HG02678 (cell line): Measurements from ENCODE around the gene CAMK2B.

Experiments used
- ATAC-seq: cut with Tn5 transposase; IDR thresholded peaks from one replicate; pipeline ENCODE4 v1.9.1; 2021; ENCODE audit warnings: mild to moderate bottlenecking, moderate library complexity; ENCODE audit not compliant: unreplicated experiment

CAMK2B gene

DNA sequence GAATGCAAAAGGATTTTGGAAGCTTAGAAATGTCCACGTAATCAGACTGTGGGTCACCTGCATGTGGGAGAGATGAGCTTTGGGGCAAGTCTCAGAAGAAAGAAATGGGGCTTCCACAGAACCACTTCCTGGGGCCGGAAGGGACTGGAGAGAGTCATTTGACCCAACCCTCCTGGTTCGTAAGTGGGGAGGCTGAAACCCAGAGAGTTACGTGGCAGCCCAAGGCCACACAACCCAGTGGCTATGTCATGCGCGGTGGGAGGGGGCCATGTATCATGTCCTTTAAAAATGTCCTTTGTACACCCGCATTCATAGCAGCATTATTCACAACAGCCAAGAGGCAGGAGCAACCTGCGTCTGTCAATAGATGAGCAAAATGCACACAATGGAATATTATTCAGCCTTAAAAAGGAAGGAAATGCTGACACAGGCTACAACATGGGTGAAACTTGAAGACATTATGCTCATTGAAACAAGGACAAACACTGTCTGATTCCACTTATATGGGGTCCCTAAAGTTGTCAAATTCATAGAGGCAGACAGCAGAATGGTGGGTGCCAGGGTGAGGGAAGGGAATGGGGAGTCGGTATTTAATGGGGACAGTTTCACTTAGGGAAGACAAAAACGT, 15.1 kb downstream of the CAMK2B start:
- ATAC-seq = no peak

DNA sequence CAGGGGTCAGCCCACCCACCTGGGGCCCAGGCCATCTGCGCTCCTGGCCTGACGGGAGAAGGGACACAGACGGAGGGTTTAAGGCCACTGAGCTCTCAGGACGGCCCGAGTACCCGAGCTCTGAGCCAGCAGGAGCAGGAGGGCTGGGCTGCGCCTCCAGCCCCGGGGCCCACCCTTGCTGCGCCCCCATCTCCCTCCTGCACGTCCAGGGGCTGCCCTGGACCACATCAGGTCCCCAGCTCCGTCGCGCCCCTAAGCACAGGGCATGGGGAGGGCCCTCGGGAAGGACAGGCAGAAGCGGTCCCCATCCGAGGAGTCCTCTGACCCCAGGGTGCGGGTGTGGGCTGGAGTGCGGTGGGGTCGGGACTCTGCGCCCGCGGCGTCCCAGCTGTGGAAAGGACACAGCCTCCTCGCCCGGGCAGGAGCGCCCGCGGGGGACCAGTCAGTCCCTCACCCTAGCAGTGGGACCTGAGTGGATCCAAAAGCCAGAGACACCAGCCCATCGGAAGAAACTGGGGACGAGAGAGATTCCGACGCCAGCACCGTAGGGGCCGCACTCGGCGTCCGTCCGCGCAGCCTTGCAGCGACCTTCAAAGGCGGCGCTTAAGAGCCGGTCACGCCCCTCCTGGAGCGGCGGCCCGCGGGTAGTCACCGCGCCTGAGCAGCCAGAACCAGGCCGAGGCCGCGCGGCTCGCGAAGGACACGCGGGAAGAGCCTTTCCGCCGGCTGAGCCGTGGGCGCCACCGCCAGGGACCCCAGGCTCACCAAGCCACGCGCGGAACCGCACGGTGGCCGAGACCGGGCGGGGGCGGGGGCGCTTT, 15.9 kb downstream of the CAMK2B start:
- peak; percentile 57 for ATAC-seq

DNA sequence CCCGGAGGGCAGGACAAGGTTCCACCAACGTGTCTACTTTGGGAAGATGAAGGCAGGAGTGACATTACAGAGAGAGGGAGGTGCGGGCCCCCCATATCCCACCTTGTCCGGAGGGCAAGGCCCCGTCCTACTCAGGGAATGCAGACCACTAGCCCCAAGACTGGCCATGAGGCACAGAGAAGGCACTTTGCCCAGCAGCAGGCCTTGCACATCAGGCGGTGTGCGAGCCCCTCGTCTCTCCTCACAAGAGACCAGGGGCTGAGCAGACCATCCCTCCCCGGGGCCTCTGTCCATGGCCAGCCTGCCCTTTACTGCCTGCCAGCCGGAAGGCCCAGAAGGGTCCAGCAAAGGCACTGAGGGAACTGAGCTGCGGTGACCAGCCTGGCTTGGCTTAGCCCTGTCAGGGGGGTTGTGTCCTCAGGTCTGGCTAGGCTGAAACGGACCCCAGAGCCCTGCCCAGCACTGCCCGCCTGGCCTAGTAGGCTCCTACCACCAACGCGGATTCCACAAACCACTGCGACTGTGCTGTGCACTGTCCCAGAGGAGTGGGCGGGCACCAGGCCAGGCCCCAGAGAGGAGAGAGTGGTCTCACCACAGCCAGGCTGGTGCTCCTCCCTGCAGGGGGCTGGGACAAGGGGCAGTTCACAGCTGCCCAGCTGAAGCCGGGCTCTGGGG, 16.7 kb downstream of the CAMK2B start:
- no peak for ATAC-seq

DNA sequence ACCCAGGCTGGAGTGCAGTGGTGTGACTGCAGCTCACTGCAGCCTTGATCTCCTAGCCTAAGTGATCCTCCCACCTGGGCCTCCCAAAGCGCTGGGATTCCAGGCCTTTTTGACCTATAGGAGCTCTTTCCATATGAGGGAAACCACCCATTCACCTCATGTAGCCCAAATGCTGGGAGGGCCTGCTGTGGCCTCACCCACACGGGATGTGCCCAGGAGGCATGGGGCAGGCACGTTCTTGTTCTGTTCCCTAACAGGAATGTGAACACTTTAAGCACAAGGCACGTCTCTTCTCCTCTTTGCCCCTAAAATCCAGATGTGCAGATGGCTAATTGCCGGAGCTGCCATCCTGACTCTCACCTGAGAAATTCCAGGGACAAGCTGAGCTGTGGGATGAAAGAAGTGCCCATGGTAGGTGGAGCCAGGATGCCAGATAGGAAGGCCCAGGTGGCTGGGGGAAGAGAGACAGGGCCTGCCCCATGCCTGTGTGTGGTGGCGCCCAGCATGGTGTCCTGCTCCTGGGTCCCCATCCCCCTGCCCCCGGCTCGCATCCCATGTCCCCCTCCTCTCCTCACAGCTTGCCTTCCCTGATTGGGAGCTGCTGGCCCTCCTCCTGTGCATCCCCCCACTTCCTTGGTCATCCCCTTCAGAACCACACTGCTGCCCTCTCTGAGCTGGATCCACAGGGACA, 17.3 kb downstream of the CAMK2B start:
- ATAC-seq = no peak

DNA sequence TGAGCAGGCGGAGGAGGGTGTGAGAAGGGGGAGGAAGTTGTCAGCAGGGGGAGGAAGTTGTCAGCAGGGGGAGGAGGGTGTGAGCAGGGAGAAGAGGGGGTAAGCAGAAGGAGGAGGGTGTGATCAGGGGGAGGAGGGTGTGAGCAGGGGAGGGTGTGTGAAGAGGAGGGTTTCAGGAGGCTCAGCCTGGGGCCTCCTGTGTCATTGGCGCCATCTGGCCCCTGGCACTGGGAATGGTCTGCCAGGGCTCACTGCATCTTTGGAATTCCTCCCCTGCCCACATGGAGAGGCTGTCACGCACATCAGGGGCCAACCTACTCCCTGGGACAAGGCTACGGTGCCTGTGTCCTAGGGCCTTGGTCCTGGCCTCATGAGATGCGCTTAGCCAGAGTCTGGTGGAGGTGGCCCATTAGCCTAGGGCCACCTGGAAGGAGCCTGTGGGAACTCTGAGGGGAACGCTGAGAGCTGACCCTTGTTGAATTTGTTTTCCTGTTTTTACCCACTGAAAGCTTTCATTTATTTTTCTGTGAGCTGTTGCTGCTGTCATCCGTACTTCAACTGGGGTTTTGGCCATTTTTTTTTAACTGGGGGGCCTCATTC, 18.0 kb downstream of the CAMK2B start:
- no peak for ATAC-seq

DNA sequence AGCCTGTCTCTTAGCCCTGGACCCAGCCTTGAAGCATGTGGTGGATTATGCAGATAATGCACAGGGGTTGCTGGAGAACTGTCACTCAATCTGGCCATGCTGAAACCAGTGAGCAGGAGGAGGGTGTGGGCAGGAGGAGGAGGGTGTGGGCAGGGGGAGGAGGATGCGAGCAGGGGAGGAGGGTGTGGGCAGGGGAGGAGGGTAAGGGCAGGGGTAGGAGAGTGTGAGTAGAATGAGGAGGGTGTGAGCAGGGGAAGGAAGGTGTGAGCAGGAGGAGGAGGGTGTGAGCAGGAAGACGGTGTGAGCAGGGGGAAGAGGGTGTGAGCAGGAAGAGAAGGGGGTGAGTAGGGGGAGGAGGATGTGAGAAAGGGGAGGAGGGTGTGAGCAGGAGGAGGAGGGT, 18.8 kb downstream of the CAMK2B start:
- no peak for ATAC-seq

DNA sequence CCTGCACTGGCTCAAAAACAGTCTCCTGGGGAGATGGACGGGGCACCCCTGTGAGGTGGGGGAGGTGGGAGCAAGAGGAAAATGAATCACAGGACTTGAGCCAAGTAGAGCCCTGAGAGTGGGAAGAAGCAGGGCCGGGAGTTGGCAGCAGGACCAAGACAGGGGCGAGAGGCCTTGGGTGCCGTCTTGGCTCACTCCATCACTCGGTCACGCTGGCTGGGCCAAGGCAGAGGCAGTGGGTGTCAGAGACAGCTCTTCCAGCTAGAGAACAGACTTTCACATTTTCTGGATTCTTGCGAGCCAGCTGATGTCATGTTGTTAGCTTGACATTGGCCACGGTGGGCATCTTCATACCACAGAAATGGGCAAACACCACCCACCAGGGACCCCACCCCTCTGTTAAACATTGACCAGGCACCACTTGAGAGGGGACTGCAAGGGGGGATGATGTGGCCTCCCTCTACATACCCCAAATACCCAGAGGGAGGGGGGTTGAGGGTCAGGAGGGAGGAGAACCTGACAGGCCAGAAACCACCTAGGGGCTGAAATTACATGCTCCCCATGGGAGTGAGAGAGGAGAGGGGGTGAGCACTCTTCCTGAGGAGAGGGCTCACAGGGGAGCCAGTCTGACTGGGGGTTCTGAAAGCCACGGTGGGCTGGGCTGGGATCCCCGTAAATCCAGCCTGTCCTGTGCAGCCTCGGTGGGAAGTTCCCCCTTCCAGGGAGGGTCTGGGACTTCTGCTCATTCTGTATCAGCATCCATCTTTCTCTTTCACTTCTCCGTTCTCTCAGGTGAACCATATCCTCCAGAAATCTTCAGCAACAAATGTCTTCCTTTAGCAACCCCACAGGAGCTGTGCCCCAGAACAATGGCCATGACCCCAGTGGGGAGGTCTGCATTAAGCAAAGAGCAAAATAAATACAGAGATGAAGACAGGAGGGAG, 19.6 kb downstream of the CAMK2B start:
- ATAC-seq = no peak

DNA sequence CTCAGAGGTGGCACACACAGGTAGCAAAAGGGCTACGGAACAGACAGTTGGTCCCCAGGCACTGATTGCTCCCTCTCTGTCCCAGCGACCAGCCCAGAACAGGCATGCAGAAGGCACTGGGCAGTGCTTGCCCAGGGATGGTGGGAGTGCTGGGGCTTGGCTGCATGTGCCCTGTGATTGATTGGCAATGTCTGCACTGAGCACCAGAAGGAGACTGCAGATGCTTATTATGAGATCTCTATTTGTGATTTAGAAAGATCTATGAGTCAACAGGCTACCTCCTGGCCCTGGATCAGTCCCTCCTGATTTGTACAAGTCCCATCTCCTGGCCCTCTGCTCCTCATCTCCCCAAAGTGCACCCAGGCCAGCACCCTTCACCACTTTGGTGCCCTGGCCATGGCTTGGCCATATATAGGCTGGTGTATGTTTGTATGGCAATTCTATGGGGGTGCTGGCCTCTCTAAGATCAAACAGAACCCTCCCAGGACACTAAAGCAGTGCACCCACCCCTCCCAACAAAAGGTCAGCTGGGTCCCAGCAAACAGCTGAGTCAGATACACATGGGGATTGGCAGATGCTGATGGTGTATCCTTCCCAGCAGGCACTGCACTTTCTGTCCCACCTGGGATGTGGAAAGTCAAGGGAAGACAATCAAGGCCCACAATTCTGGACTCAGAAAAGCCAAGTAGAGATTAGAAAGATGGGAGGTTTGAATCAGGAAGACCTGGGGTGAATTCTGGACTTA, 30.9 kb downstream of the CAMK2B start:
- no peak for ATAC-seq

DNA sequence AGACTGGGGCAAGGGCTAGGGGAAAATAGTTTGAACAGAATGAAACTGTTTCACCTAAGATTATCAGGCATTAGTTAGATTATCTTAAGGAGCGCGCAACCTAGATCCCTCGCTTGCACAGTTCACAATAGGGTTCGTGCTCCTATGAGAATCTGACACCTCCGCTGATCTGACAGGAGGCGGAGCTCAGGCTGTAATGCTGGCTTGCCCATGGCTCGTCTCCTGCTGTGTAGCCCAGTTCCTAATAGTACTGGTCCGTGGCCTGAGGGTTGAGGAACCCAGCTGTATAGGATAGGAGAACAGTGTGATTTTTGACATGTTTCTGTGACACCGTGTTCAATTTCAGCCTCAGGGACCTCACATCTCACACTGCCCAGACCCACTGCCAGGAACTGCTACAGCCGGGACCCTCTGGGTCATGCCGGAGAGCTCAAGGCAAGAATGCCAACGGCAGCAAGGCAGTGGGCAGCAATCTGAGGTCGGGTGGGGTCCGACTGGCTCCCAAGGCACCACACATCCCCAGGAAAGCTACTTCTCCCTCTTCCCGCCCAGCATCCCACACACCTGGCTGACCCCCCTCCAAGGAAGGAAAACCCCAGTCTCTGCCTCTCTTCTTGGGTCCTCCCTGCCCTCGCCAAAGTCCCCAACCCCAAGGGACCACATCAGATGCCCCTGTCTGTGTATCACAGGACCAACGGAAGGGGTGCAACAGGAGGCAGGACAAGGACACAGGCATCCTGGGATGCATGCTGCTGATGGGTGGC, 31.7 kb downstream of the CAMK2B start:
- no peak for ATAC-seq

DNA sequence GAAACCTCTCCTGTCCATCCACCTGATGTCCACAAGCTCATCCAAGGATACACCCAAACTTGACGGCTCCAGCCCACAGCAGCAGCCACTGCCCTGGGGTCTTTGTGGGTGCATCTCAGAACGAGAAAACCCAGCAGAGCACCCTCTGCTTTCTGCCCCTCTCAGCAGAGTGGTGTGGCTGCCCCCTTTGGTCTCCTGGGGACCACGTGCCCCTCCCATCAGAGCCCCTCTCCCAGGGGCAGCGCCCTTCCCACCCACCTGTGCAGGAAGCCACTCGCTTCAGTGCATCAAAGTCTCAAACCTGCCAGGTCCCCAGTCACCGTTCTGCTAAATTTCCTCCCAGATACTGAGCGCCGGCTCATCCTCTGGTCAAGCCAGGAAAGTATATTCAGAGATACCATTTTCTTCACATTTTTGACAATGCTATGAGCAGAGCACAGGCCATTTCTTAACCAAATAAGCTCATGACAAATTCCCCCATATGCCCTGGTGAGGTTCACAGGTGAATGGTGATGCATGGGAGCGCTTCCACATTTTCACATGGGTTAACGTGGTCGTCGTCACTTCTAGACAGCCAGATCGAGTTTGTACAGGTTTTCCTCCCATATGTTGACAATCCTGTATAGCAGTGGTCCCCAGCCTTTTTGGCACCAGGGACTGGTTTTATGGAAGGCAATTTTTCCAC, 32.4 kb downstream of the CAMK2B start:
- no peak for ATAC-seq

DNA sequence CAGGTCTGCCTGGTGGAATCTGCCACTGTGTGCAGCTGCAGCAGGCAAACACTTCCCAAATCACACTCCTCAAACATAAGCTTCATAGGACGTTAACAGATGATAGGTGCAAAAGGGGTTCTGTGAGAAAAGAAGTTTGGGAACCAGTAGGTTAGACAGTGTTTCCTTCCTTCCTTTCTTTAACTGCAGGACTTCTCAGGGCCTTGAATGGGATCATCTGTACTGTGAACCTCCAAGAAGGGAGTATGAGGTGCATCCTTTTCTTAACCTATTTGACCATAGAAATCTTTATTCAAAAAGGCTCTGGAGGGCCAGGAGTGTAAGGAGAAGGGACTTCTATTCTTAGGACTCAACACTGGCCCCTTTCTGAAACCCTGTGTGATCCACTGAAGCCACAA, 33.0 kb downstream of the CAMK2B start:
- no peak for ATAC-seq

DNA sequence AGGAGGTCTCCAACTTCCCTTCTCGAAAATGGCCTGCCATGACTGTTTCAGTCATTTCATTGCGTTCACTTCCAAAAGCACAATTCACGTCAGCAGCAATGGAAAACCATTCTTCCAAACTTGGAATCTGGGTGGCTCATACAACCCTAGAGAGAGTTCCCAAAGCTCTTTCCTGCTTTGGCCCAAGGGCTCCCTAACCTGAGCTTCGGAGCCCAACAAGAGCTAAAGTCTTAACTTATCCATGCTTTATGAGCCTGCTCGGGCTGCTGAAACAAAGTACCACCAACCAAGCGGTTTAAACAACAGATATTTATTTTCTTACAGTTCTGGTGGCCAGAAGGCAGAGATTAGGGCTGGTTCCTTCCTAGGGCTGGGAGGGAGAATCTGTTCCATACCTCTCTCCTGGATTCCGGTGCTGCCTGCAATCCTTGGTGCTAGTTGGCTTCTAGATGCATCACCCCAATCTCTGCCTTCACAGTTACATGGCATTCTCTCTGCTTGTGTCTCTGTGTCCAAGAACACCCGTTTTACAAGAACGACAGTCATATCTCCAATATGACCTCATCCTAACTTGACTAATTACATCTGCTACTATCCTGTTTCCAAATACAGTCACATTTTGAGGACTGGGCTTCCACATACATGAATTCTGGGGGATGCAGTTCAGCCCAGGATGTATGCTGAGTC, 33.5 kb downstream of the CAMK2B start:
- no peak for ATAC-seq

DNA sequence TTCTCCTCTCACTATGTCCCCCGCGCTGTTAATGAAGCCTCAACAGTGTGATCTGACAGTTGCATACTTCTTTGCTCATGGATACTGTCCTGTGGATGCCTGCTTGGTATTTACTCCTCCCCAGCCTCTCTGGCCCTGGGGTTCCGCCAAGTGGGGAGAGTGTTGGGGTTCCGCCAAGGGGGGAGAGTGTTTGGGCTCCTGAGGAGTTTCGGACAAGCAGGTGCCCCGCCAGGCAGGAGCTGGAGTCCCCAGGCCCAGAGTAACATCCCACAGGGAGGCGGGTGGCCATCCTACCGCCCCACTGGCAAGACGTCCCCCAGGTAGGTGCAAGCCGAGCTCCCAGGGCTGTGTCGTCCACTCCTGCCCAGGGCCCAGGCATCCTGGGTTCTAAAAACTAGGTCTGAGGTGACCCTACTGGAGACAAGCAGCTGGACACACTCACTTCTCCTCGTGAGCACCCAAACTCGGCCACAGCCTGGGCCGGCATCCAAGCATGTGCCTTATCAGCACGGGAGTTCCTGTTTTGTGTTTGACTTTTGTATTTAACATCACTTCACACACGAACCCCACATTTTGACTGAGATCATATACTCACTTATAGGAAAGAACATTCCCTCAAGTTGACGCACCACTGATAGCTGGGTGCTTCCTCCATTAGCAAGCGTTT, 34.2 kb downstream of the CAMK2B start:
- no peak for ATAC-seq

DNA sequence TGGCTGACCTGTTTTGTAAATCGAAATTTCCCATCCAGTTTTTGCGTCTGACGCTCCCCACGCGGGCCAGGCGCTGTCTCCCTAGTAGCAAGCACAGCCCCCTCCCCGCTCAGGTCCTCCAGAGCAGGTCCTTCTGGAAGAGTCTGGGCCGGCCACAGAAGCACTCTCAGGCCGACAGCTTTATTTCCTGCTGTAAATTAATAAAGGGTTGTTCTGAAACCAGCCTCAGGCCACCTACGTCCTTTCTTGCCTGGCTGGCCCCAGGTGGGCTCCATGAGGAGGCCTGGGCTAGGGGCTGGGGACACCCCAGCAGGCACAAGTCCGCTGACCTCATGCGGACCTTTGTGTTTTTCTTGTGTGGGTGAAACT, 35.2 kb downstream of the CAMK2B start:
- ATAC-seq = no peak

DNA sequence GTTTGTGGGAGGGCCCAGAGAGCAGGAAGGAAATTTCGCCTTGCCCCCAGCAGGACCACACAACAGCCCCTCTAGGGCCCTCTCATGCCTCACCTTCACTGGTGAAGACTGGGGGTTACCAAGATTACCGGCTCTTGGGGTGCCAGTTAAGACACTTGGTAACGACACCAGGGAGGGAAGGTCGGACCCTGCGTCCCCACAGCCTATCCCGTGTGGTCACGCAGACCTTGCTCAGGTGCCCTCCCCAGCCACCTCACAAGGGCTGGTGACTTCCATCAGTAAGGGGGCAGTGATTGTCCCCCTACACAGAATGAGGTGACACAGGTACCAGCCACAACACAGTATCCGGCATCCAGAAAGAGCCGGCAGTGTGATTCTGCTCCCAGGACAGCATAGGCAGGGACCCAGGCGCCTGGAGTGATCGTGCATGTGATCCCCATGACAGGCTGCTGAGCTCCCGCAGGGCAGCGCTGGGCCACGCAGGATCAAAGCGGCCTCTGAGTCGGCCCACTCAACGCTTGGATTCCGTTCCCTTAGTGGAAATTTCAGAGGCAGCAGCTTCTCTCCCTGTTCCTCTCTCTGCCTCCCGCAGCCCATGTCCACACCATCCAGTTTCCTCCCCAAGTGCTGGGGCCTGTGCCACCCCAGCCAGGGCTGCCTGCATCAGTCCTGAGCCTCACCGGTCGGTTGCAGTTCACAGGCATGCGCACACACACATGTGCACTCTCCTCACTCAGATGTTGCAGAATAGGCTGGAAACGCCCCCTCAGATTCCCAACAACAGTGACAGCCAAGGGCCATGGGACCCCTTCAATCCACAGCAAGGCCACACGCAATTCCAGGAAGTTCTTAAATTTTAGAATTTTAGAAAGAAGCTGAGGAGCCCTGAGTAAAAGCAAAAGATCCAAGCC, 35.8 kb downstream of the CAMK2B start:
- ATAC-seq = no peak

DNA sequence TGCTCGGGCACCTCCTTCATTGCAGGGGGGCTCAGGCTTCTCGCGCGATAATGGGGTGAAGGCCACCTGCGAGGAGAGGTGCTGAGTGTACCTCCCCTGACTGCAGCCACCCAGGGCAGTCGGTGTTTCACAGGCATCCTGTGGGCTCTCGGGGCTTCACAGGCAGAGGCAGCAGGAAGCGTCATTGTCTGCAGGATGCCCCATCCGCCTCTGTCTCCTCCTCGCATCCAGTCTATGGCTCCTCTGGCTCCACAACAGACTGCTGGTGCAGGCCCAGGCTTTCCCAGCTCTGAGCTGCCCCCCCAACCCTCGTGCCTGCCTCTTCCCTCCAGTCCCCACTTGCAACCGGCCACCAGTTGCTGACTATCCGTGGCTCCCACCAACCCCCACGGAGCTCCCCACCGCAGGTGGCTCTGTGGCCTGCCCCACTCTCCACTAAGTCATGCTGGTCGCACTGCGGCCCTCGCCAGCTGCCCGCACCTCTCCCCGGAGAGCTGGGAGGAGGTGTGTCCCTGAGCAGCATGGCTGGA, 36.5 kb downstream of the CAMK2B start:
- ATAC-seq = no peak
